ENCODE data around the gene ST8SIA2.

Gene ST8SIA2

DNA sequence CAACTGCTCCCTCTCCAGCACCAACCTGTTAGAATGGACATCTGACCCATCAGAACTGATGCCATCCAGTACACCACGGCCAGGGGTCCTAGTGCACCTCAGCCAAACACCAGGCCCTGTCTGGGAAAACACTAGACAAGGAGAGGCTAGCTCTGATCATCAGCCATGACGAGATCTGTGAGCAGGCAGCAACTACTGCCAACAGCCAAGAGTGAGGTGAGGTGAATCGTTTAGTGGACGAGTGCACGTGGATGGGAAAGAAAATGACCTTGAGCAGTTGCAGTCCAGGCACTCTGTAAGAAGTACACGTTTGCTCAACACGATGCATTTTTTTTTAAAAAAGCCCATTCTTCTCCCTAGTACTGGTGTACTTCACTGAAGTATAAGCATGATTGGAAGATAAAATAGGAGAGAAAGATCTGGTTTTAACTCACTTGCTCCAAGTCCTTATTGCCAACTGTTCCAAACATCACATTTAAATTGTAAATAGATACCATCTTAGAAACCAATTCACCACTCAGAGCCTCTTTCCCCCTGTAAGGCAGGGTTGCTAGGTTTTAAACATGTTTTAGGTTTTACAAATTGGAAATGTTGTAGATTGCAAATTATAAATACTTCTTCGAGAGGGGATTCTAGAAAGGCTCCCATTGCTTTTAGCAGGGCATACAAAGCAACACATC, 5.7 kb downstream of the ST8SIA2 start:
- DNase-seq = no peak

DNA sequence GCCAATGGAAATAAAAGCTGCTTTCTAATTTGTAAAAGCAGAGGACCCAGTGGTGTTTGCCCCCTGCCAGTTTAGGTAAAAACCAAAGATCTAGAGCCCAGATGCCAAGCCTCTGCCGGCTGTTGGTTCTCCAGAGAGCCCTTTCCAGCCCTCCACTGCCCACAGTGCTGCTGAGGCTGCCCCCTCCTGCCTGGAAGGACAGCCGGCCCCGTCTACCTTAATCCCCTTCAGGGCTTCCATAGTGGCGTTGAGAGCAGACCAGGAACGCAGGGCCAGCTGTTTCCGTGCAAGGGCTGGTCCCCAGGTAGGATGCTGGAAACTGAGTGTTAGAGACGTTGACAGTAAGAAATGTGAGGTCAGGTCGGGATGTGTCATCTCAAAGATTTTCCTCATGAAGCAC, 6.9 kb downstream of the ST8SIA2 start:
- no peak for DNase-seq

DNA sequence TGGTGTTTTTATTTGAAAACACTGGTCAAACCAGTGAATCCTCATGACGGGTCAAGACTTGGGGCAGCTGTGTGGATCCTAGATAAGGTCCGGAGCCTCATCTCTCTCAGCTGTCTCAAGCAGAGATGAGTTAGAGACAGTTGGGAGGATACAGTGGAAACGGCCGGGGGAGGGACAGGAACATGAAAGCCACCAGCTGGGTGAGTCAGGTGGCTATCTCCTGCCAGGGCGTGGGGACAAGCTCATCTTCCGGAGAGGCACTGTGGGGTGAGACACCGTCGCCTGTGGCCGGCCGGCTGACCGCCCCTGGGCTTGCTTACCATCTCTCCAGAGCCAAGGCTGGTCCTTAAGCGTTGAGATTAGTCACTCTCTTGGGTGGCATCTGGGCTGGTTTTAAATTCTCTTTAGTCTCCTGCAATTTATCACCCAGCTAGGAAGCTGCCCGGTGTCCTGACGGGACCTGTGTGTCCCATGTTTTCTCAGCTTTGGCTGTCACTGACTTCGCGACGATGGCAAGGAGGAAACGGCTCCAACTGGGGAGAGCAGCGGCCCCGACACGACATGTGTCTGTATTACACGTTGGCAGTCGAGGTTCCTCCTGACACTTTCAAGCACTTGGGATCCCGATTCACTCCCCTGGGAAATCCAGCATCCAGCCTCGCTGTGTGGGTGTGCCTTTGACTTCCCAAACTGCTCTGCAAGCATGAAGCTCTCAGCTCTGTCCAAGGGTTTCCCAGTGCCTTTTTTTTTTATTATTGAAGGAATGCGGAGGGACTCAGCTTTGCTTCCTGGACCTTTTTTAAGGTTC, 7.5 kb downstream of the ST8SIA2 start:
- DNase-seq = no peak

DNA sequence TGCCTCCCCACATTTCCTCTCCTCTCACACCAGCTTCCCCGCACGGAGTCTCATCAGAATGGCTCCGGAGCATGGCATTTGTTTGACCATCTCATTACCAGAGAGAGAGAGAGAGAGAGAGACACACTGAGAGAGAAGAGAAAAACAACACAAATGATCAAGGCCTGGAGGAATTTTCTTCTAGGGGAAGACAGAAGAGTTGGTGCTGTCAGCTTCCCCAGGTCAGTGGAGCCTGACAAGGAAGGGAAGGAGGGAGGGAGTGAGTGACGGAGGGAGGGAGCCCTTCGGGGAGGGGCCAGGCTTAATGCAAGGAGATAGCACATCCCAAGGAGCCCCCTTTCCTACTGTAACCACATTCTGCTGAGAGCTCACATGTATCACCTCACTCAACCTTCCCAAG, 9.1 kb downstream of the ST8SIA2 start:
- DNase-seq = no peak

DNA sequence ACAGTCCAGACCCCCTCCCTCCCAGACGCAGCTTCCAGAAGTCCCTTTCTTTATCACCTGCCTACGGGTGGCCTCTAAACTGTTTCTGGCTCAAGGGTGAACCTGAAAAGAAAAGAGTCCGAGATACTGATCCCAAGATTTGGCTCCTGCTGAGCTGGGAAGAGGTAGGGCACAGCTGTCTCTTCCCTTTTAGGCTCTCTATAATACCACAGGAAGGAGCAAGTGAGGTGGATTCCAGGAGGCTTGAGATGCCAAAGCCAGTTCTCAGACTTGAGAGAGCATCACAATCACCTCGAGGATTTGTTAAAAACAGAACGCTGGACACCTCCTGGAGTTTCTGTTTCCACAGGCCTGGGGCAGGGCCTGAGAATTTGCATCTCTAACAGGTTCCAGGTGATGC, 12.3 kb downstream of the ST8SIA2 start:
- no peak for DNase-seq

DNA sequence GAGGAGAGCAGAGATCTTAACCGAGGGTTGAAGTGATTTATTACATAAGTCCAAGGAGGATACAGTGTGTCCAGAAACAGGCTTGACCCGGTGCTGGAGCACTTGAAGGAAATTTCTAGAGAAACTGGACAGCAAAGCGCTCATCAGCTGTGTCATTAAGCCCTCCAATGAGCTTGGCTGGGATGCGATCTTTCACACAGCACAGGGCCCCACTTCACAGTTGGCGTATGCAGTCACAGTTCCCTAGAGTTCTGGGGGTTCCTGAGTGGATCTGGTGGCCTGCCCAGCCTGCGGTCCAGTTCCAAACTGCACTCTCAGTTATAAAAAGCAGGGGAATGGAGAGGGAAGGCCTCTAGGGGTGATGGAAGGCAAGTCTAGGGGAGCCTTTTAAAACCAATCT, 13.6 kb downstream of the ST8SIA2 start:
- DNase-seq = no peak

DNA sequence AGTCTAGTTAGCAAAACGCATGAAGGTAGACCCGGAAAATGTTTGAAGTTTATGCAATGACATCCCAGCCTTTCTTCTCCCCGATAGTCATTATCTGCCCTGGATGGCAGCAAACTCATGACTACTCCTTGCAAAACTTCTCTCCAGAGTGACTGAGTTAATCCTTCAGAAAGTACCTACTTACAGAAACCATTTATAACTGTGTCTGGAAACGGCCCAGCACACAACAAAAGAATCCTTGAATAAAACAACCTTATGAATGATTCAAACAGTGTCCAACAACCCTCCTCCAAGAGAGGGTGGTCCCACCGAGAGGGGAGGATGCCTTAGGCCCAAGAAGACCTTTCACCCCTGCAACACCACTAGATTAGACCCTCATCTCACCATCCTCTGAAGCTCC, 14.2 kb downstream of the ST8SIA2 start:
- no peak for DNase-seq

DNA sequence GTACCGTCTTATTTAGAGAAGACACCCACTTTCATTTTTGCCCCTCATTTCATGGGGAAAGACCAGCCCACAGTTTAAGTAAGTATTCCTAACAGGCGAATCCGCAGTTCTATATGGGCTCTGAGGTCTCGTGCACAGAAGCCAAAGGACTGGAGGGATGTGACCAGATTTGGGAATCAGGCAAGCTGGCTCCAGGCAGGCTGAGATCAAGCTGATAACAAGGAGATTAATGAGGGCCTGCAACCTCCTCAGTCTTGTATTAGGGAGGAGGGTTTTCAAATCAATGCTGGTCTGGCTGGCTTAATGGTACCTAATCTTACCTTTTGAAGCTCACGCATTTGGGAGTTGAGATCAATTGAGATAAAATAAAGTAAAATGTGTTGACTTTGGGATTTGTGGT, 15.3 kb downstream of the ST8SIA2 start:
- DNase-seq = no peak

DNA sequence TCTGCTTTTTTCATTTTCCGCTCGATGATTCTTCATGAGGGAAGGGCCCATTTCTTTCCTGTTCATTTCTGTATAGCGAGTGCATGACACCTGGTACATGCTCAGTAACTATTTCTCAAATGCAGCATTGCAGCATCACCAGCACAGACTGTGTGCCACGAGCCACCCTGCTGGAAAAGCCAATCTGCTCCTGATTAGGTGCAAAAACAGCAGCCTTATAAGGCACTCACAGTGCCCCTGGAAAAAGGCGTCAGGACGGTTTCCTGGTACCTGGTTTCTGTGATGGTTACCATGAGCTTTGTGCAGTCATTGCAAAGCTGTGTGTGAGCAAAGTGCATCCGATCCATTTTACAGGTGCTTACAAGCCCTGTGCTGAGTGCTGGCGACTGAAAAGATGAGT, 15.8 kb downstream of the ST8SIA2 start:
- DNase-seq = no peak

DNA sequence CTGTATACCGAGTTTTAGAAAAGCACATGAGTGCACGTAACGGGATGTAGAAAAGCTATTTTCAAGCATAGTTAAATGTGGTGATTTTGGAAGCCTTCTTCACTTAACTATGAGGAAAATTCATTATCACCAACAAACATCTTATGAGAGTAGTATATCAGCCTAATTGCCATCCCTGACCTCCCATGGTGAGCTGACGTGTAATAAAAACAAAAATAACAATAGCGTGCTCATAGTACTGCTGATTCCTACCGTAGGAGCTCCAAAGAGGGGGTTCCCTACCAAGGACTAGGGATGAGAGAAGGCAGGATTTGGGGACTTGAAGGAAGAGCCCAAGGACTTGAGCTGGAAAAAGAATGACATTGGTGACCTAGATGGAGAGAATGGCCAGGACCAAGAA, 16.9 kb downstream of the ST8SIA2 start:
- DNase-seq = no peak

DNA sequence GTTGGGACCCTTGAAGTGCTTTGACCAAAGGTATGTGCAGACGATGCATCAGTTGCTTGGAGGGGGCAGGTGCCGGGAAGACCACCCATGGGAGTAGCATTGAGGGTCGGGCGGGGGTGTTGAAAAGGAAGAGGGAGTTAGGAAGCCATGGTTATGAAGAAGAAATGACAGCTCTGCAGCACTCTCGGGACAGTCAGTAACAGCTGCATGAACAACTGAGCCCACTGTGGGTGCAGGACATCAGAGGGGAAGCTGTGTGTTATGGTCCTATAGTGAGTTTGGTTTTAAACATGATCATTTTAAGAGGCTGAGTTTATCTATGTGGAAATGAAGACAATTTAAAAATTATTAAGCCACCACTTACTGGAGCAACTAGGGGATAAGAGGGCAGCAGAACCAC, 17.6 kb downstream of the ST8SIA2 start:
- no peak for DNase-seq

DNA sequence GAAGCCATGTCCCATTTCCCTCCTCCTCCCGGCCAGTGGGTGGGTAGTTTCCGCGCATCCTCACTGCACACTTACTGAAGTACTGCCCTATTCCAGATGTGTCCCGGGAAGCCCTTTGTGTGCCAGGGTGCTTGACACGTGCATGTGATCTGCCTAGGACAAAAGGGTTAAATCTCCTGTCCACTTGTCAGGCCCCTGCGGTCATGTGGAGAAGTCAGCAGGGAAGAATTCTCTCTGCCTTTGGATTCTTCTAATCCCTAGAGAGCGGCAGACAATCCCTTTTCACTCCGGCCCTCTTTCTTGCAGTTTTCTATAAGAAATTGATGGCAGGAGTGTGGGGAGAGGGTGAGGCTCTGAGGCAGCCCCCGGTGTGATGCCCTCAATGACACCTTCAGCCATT, 19.8 kb downstream of the ST8SIA2 start:
- DNase-seq = no peak

DNA sequence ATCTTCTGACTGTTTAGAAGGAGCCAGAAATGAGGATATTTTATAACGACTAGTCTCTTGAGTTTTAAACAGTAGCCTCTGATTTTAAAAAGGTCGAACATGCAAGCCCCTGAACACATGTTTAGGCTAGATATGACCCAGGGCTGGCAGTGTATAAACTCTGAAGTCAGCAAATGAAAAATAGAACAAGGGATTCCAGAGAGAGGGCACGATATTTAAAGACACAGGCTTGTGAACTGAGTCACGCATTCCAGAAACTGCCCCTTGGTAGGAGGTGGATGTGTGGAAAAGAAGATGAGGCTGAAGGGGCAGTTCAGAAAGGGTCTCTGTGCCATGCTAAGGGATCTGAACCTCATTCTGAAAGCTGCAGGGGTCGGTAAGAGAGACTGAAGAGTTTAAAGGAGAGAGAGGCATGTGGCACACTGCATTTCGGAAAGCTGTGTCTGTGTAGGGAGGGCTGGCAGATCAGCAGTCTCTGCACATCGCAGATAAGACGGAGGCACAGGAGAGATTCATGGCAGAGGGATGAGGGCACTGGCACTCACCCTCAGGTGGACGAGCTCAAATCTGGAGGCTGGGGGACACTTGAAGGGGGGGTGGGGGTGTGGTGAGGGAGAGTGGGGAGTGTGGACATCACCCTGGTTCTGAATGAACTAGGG, 22.1 kb downstream of the ST8SIA2 start:
- no peak for DNase-seq

DNA sequence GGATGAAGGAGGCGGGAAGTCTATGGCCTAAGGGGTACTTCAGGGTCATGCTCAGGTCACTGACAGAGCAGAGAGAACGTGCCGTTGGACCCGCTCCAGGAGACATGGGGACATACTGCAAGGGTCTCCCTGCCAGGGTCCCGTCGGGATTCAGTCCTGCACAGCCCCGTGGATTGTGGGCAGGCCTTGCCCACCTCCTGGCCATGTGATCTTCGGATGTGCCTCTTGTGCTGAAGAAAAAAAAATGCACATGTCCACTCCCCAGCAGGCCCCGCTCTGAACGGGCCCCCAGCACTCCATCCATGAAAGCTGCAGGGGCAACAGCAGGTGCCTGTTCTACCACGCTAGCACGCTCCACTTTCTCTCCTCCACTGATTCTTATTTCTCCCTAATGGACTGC, 22.9 kb downstream of the ST8SIA2 start:
- DNase-seq = no peak

DNA sequence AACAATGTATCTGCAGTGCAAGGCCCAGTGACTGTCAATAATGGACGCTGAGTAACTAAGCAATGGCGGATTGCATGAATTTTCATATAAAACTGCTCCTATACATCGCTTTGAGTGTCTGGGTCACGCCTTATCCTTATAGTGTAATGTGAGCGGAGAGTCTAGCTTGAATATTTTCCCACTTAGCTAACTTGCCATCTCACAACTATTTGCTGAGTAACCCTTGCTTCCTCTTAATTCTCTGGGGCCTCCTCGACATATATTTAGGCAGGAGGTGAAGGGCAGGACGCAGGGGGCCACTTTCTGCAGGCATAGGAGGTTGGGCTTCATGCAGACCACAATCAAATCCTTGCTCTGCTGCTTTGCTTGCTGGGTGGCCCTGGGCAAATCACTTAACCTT, 24.0 kb downstream of the ST8SIA2 start:
- DNase-seq = no peak

DNA sequence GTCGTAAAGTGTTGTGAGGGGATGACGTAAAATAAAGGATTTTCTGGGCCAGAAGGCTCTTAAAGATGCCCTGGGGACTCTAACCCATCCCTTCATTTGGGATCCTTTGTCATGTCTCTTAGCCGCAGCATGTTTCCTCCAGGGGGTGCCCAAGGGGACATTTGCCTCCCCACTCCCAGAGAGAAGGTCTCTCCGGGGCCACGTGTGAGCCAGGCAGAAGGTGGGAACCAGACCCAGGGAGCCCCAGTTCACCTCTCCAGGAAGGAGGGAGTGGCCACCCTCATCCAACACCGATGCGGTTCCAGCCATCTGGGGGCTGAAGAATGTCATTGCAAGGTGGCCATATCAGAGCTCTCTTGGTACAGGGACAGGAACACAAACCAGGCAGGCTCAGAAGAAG, 25.2 kb downstream of the ST8SIA2 start:
- DNase-seq = no peak

DNA sequence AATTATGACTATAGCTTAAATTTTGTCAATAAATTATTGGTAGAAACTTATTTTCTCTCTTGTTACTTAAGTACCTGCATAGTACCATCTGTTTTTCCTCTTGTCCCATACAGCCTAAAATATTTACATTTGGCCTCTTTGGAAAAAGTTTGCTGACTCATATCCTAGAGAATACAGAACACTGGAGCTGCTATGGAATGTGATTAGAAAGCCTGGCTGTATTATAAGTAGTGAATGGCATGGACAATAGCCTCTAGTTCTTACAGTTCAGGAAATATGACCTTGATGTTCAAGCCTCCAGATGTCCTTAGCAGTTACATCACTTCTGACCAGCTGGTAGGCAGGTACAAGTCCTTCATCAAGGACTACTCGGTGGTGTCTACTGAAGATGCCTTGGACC, 28.3 kb downstream of the ST8SIA2 start:
- no peak for DNase-seq

DNA sequence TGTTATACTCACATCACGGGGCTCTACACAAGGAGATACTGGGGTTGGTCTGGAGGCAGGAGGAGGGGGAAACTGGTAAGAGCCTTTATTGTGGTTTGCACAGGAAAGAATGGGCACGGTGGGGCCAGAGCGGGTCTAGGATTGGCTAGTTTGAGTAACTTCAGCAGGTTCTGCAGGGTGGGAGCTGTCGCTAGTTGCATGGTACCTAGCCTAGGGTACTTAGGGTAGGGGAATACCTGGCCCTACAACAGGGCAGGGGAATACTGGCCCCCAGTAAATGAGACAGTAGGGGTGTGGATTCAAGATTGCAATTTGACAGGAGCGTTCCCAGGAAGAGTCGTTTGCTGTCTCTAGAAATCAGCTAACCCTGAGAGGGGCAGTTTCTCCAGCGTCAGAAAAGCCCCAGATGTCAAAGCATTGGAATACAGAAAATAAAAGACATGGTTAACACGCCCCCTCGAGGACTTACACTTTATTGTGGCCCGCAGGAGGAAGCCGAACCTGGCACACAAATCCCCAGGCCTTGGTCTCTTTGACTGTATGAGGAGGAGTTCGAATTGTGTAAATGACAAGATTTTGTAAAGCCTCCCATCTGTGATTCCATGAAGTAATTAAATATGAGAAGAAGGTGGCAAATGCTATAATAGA, 32.0 kb downstream of the ST8SIA2 start:
- no peak for DNase-seq

DNA sequence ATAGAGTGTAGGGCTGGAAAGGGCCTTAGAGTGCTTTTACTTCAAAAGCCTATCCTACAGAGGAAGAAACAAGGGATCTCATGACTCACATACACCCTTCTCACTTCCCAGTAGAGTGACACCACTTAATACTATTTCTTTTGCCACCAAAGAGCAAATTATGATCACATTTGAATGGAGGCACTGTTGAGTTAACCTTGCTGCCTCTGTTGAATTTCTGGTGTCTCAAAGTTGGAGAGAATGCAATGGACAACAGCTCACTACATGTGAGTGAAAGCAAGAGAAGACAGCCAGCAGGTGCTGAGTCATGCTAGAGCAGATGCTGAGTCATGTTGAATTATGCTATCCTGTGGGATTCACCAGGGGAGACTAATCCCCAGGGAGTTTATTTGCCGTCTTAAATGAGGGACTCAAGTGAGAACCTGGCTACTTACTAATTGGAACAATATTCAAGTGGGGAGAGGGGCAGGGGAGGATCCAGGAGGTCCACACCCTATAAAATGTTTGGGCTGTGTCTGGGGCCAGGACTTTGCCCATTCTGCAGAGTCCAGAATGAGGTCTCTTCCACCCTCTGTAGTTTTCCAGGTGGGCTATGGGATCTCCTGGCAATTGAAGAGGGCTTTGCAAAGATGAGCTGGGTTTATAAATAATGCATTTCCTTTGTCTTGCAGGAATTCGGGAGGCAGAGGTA, 35.8 kb downstream of the ST8SIA2 start:
- peak; percentile 49 for DNase-seq

DNA sequence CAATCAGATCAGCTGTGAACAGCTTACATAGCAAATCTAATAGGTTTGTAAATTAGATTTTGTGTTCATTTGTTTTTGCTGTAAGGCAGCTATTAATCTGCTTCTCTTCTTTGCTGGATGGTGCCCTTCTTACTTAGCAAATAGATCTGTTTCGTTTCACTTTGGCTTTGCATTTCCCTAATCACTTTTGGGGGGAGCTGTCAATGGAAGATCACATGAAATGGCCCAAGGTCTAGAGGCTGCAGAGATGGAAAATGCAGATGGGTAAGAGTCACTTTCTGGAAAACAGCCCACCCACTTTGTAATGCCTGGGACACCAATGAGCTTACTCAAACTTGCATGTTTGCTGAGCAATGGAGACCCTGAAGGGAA, 36.4 kb downstream of the ST8SIA2 start:
- no peak for DNase-seq

DNA sequence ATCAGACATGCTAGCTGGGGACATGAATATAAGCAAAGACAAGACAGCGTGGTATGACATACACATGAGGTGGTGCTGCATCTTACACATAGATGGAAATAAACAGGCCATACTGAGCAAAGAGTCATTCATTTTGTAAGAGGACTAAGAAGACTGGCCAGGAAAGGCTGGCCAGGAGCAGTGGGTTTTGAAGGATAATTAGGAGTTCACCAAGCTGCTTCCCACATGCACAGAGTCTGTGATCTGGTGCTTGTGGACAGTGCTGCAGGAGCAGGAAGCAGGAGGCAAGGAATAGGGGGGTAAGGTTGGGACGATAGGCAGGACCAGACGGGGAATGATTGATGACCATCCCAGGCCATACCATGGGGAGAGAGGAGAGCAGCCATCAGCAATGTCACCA, 41.5 kb downstream of the ST8SIA2 start:
- DNase-seq = no peak

DNA sequence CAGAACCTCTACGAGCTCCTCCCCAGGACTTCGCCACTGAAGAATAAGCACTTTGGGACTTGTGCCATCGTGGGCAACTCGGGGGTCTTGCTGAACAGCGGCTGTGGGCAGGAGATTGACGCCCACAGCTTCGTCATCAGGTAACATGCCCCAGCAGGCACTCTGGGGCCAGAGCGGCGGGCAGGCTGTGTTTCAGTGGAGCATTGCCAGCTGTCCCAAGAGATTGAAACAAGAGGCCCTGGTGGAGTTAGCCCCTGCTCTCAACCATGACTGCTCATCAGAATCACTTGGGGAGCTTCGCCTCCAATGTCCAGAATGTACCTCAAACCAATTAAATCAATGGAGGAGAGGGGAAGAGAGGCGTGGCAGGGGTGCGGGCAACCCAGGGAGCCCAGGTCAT, 44.8 kb downstream of the ST8SIA2 start:
- no peak for DNase-seq

DNA sequence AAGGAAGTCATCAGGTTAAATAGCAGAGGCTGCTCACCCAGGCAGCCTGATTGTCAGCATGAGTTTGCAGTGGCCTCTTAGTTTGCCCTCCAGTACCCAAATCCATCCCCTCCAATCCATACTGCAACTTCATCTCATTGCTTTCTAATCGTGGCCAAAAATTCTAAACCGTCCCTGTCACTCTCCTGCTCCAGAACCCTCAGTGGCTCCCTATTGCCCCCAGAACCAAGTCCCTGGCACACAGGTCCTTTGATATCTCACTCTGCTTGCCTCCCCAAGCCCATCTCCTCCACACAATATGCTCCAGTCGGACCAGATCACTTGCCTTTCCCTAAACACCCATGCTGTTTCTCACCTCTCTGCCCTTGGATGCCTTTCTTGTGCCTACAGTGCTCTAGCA, 49.7 kb downstream of the ST8SIA2 start:
- DNase-seq = no peak
